Brain microvascular endothelial cell (primary cell): ENCODE results near the gene MCL1.
A peak's percentile ranks its signal among the peaks of the same experiment; 100 is the strongest.
"Not testable (repeated sequence)": the region's sequence is repeated elsewhere in the genome, so short reads cannot be mapped to it uniquely, and the experiment has no call there.

Experiments used
- DNase-seq: peaks from one replicate; pipeline ENCODE4 v3.0.0-alpha.2; 2020
- H3K27ac ChIP-seq: fragments of 250-450 bp; sonication (Bioruptor Pico); 2 replicates; pipeline ENCODE4 v1.5.1; 2020; ENCODE audit warnings: mild to moderate bottlenecking, moderate library complexity
- H3K27me3 ChIP-seq: fragments of 250-450 bp; sonication (Bioruptor Pico); replicated peaks from 2 replicates; pipeline ENCODE4 v1.5.1; 2020; ENCODE audit warnings: mild to moderate bottlenecking
- H3K36me3 ChIP-seq: fragments of 250-450 bp; sonication (Bioruptor Pico); replicated peaks from 2 replicates; pipeline ENCODE4 v1.5.1; 2020; ENCODE audit warnings: mild to moderate bottlenecking
- H3K4me3 ChIP-seq: 2 replicates; pipeline ENCODE4 v1.5.1; 2011; ENCODE audit warnings: low read depth, mild to moderate bottlenecking, control low read depth, low read length, moderate library complexity
- CTCF ChIP-seq: IDR thresholded peaks from 2 replicates; pipeline ENCODE4 v1.5.1; 2011; ENCODE audit warnings: low read depth, mild to moderate bottlenecking, moderate library complexity, low read length, control low read depth, inconsistent platforms; ENCODE audit errors: missing control alignments
- in situ Hi-C: cut with HindIII; loops from 2 replicates; pipeline ENCODE4 v1.10.0; 2017; ENCODE audit warnings: low sequenced_read_pairs, low pct_ligation_motif_present

MCL1 gene

GRCh38 chr1:150576794-150577556 is 2.4 kb downstream of the MCL1 start:
- in situ Hi-C loops = no loop called here
- no peak for DNase-seq
- peaks cover 72% of the 10 kb centered on the region for H3K36me3 ChIP-seq
- no peak for TF ChIP-seq CTCF
- H3K4me3 ChIP-seq = peak overlapping the region; percentile 100
- H3K27me3 ChIP-seq = no peaks in the 10 kb centered on the region
- H3K27ac ChIP-seq = peak overlapping the region; percentile 97

GRCh38 chr1:150576367-150576711 is 3.1 kb downstream of the MCL1 start:
- Histone ChIP-seq H3K36me3 (peaks cover 74% of the 10 kb centered on the region), H3K4me3 (peak overlapping the region; percentile 100), H3K27ac (peak overlapping the region; percentile 97), H3K27me3 (no peaks in the 10 kb centered on the region)
- no peak for DNase-seq
- TF ChIP-seq CTCF = no peak
- in situ Hi-C loops = no loop called here

DNA sequence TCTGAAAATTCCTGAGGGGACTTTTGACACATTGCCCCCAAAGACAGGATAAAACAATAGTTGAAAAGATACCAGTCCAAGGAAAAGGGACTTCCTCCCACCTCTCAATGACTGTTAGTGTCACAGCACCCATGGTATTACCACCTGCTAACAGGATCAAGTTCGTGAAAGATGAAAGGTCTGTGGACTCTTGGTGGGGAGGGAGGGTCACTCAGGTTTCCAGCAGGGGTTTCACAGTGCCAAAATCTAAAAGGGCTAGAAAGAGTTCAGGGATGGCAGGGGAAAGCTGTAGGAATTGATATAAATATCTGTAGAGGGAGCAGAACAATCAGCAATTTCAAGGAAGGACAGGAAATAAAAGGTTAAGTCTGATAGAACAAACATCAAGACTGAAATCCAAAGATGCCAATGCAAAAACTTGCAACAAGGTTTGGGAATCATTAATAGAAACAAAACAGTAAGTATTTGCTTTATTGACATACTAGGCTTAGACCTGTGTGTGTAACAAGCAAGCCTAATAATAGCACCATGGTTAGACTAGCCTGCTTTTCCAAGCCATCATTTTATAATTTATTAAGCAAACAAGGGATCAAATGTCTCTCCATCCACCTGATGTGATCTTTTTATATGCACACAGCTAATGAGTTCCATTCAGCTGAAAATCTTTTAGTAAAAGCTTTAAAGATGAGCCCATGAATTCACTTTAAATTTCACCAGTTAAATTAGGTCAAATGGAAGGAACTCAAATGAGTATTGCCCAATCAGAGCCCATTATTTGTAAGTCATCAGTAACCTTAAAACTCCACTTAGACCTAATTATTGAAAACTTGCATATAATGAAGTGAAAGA is 3.7 kb downstream of the MCL1 start:
- DNase-seq = no peak
- no peak for TF ChIP-seq CTCF
- H3K27me3 ChIP-seq = no peaks in the 10 kb centered on the region
- H3K27ac ChIP-seq = peak overlapping the region; percentile 97
- peak overlapping the region; percentile 100 for H3K4me3 ChIP-seq
- in situ Hi-C loops = no loop called here
- H3K36me3 ChIP-seq = peaks cover 74% of the 10 kb centered on the region

DNA sequence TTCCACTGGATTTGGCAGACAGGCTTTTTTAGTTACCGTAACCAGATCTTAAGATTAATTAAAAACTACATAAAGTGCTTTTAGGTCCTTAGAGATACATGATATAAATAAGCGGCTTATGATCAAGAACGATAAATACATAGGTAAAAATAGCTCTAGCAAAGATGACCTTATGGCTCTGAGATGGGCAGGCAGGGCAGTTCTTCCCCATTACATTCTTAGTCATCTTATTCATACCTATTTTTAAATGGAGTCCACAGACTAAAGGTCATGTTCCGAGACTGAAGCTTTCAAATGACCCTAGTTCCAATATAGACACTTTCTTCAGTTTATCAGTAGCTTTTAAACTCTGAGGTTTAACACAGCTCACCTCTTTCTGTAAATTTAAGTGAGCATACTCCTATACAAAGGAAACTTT is 4.3 kb downstream of the MCL1 start:
- Histone ChIP-seq H3K36me3 (peaks cover 78% of the 10 kb centered on the region), H3K27me3 (no peaks in the 10 kb centered on the region), H3K4me3 (peak overlapping the region; percentile 100), H3K27ac (peak overlapping the region; percentile 97)
- no peak for TF ChIP-seq CTCF
- no peak for DNase-seq
- in situ Hi-C loops = no loop called here

DNA sequence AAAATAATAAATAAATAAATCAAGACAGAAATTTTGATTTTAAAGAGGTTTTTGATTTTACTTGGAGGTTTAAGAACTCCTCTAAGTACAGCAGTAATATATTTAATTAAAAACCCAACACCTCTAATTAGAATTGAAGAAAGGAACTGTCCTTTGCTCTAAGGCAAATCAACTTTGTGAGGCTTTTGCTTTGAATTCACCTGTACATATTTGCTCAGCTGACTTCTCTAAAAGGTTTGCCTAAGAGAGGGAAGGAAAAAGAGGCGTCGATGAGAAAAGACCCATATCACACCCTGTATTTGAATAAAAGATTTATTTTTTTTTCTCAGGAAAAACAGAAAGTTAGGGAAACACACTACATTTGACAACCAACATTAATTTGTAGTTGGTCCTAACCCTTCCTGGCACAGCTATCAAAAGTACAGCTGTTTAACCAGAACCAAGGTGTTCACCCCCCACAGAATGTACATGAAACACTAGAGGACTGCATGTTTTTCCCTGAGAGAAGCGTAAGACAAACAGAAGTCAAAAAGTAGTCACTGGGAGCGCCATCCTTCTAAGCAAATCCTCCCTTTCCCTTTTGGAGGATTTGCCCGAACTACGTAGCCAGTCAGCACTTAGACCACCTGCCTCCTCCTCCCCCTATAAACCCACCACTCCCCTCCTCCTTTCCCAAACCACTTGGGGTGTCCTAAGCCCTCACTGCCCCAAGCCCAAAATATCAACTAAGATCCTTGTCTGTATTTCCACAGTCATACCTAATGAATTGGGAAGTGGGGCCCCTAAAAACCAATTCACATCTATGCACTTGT is 4.9 kb downstream of the MCL1 start:
- Histone ChIP-seq H3K36me3 (peaks cover 80% of the 10 kb centered on the region), H3K27ac (peak overlapping the region; percentile 97)
- no peak for DNase-seq

DNA sequence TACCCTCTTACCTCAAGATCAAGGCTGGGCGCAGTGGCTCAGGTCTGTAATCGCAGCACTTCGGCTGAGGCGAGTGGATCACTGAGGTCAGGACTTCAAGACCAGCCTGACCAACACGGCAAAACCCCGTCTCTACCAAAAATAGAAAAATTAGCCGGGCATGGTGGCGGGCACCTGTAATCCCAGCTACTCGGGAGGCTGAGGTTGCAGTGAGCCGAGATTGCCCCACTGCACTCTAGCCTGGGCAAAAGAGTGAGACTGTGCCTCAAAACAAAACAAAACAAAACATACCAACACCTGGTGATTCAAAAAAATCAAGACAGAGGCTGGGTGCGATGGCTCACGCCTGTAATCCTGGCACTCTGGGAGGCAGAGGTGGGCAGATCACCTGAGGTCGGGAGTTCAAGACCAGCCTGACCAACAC is 5.8 kb downstream of the MCL1 start:
- Histone ChIP-seq H3K27ac (peak overlapping the region; percentile 99), H3K36me3 (peaks cover 74% of the 10 kb centered on the region), H3K4me3 (peak overlapping the region; percentile 23)
- DNase-seq, in situ Hi-C loops, H3K27me3 ChIP-seq: not testable (repeated sequence)

More for the DNA sequence above, 4.9 kb downstream of the MCL1 start:
- in situ Hi-C loops = no loop called here
- Histone ChIP-seq H3K4me3 (peak overlapping the region; percentile 100), H3K27me3 (no peaks in the 10 kb centered on the region)
- TF ChIP-seq CTCF = no peak
